HL-60/S4 treated with phorbol 12-myristate 13-acetate at 8.2 ng/mL for 4 days and 3 days (cell line): ENCODE data around the gene OR1A2.
"Not testable (repeated sequence)": the region's sequence is repeated elsewhere in the genome, so short reads cannot be mapped to it uniquely, and the experiment has no call there.

Experiments
- in situ Hi-C: fragments of 300-500 bp; cut with MboI; formaldehyde crosslinking; loops from 2 replicates; pipeline ENCODE4 v1.15.0; 2022; ENCODE audit warnings: low sequenced_read_pairs

Gene OR1A2, protein sequence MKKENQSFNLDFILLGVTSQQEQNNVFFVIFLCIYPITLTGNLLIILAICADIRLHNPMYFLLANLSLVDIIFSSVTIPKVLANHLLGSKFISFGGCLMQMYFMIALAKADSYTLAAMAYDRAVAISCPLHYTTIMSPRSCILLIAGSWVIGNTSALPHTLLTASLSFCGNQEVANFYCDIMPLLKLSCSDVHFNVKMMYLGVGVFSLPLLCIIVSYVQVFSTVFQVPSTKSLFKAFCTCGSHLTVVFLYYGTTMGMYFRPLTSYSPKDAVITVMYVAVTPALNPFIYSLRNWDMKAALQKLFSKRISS

DNA sequence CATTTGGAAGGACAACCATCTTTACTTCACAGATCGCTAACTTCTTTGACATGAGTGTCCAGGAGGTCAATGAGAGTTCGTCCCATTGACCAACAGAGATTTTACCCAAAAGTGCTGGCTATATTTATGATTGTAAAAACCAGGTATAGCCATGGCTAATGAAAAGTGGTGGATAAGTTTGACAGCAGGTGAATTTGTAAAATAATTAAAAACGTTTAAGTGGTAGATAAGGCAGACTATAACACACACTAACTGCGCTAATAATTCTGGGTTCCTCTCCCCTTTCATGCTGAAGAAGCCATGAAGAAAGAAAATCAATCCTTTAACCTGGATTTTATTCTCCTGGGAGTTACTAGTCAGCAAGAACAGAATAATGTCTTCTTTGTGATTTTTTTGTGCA, at the start of gene OR1A2:
OR1A2 (plus strand) TSS at position 301 of the 400 bp plus-strand sequence; CDS start at position 301, 0 bp downstream.
- in situ Hi-C loops, result no loop called here

DNA sequence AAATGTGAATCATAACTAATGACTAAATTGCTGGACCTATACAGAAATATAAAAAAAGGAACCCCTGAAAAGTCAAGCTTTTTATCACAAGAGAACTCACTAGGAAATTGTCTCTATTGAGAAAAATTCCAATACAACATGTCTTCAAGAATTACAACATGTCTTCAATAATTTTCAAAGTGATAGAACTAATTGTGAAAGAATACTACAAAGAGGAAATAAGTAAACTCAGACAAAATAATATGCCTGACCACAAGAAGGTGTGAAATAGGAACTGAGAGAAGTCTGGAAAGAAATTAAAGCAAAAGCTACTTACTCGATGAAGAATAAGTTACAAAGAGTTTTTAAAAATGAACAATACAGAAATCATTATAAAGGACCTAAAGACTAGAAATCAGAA, 40.1 kb upstream of the OR1A2 start:
- in situ Hi-C loops, result no loop called here

DNA sequence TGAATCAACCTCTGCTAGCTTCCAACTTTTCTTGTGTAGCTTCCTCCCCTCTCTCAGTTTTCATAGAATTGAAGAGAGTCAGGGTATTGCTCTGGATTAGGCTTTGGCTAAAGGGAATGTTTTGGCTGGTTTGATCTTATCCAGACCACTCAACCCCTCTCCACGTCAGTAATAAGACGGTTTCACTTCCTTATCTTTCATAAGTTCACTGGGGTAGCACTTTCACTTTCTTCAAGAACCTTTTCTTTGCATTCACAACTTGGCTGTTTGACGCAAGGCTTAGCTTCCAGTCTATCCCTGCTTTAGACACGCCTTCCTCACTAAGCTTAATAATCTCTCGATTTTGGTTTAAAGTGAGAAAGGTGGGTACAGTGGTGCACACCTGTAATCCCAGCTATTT, 29.7 kb upstream of the OR1A2 start:
- in situ Hi-C loops, result no loop called here

DNA sequence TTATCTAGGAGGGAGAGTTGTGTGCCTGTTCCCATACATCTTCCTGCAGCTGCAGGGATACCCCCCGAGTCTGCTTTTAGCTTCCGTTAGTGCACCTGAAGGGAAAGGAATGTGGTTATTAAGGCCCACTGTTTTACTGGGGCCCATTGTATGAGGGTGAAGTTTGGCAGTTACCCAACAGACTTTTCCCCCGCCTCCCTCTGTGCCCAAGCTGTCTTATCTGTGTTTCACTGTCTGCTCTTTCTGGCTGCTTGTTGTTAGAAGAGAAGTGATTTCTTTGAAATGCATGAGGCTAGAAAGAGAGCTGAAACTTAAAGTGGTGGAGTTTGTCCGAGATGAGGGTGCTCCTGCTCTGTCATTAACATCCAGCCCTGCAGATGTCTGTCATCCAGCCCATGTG, 7.4 kb upstream of the OR1A2 start:
- in situ Hi-C loops, result no loop called here

DNA sequence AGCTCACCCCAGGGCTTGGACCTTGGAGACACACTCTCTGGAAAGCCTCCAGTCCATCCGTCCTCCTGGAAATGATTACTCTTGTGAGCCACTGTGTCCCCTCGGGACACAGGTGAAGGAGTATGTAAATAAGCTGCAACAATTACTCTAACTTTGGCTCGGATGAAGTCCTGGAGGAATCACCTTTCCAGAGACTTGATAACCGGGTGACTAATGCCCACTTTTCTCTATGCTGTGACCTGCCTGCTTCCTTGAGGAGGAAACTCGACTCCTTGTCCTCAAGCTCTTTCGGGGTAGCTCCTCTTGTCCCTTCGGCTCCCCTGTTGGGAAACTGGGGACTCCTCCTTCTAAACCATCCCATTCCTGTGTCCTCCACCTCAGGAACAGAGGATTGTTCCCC, 10.0 kb downstream of the OR1A2 start, which contains the start of gene OR1A1:
OR1A1 (plus strand) TSS at position 301 of the 400 bp plus-strand sequence. CDS start 7,954 bp downstream, outside the sequence.
- in situ Hi-C loops, result no loop called here

DNA sequence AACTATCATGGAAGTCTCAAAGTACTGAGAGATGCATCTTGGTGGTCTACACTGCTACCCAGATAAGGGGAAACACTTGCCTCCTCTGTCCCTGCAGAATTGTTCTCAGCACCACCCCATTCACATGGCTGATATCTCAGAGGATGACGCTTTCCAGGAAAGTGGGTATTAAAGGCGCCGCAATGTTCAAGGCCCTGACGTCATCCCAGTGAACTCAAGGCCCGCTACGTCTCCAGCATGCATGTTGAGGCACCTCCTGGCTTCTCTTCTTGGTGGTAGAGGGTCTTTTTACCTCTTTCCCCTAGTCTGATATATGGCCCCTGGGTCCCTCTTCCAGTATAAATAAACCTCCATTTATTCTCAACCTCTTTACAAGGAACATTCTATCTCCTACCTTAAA, 11.2 kb downstream of the OR1A2 start:
- in situ Hi-C loops, result no loop called here

DNA sequence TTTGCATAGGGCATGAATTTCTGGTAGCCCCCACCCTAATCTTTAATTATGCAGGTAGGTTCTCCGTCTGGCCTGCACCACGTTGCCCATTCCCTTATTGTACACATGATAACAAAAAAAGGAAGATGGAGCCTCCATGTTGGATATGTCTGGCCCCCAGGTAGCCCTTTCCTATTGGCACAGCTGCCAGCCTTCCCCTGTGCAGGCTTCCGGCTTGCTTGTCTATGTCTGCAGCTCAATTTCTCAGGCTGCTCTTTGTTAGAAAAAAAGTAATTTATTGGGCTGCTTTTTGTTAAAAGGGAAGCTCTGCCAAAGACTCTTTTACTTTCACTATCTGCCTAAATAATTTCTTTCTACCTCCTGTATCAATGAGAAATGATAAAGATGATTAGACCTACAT, 15.7 kb downstream of the OR1A2 start:
- in situ Hi-C loops, result no loop called here

DNA sequence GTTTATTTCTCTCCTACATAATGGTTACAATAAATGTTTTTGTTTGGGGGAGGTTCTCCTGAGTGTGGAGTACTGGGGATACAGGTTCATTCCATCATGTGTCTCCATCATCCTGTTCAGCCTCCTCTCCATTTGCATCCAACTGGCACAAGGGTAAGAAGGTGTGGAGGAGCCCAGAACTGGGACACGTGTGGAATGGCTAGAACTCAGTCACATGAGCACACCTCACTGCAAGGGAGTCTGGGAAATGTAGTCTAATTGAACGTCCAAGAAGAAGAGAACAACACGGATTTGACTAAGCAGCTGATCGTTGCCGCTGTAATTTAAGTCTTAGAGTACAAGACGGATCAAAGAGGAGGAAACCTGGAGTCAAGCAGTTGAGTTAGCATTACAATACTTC, 16.3 kb downstream of the OR1A2 start:
- in situ Hi-C loops, result no loop called here

DNA sequence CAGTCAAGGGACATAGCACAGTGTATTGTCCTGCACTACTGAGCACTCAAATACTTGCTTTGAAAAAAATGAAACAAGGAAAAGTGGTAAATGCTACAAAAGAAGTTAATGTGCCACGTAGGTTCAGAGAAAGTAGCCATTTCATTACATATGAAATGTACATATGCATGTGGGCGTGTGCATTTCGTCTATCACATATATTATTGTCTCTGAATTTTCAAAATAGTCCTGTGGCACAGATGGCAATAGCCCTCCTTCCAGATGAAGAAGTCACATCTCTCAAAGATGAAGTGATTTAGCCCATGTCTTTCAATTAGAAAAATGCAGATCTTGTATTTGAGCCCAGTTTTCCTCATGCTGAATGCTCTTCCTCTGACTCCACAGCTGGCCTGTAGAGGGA, 22.7 kb downstream of the OR1A2 start:
- in situ Hi-C loops, result not testable (repeated sequence)

DNA sequence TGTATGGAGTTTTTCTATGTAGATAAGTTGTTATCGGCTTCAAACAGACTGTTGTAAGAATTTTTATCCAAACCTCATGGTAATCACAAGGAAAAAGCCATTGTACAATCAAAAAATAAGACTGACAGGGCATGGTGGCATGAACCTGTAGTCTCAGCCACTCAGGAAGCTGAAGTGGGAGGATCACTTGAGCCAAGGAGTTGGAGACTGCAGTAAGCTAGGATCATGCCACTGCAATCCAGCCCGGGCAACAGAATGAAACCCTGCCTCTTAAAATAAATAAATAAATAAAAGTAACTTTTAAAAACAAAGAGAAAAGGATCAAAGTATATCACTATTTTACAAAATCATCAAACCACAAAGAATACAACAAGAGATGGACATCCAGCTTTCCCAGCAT, 24.5 kb downstream of the OR1A2 start:
- in situ Hi-C loops, result no loop called here

DNA sequence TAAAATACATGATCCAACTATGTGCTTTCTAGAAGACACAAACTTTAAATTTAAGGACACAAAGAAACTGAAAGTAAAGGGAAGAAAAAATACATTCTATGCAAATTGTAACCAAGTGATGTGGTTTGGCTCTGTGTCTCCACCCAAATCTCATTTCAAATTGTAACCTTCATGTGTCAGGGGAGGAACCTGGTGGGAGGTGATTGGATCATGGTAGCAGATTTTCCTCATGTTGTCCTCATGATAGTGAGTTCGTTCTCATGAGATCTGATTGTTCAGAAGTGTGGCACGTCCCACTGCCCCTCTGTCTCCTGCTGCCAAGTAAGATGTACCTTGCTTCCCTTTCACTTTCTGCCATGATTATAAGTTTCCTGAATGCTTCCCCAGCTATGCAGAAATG, 25.2 kb downstream of the OR1A2 start:
- in situ Hi-C loops, result no loop called here

DNA sequence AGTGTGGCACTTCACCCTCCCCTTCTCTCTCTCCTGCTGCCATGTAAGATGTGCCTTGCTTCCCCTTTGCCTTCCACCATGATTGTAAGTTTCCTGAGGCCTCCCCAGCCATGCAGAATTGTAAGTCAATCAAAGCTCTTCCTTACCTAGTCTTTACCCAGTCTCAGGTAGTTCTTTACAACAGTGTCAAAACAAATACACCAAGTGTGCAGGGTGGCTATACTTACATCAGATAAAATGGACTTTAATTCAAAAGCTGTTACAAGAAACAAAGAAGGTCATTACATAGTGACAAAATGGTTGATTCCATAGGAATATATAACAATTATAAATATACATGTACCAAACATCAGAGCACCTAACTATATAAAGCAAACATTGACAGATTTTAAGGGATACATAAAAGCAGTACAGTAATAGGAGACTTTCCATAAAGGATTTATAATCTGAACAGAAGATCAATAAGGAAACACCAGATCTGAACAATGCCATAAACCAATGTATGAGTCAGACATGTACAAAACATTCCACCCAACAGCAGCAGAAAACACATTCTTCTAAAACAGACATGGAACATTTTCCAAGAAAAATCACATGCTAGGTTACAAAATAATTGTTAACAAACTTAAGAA, 27.5 kb downstream of the OR1A2 start:
- in situ Hi-C loops, result not testable (repeated sequence)

DNA sequence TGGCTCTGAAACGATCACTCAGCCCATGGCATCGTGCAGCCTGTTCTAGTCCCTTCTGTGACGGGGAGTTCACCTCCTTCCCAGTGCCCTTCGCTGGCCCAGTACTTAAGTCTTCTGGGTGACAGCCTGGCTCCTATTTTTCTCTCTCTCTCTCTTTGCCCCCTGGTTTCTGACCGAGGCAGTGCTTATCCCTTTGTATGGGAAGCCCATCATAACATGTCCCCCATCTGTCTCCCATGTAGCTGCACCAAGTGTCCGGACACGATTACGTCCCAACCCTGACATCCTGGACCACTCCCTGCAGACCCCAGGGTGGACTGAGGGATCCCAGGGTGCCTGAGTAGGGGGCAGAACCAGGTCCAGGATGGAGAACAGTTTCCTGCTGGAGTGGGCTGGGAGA, 35.0 kb downstream of the OR1A2 start:
- in situ Hi-C loops, result not testable (repeated sequence)

DNA sequence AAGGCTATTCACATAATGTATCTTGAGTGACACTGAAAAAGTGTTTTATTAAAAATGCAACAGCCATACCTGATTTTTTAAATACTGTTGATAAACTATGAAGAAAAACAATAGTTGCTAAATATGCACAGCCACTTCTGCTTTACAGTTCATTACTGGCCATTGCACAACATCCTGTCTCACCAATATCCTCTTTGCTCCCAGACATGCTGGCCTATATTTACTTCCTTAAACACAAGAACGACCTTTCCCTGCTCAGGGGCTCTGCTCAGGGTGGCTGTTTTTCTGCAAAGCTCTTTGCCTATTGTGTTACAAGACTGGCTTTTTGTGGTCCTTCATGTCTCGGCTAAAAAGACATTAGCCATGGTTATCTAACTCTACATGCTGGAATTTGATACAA, 41.4 kb downstream of the OR1A2 start:
- in situ Hi-C loops, result not testable (repeated sequence)

DNA sequence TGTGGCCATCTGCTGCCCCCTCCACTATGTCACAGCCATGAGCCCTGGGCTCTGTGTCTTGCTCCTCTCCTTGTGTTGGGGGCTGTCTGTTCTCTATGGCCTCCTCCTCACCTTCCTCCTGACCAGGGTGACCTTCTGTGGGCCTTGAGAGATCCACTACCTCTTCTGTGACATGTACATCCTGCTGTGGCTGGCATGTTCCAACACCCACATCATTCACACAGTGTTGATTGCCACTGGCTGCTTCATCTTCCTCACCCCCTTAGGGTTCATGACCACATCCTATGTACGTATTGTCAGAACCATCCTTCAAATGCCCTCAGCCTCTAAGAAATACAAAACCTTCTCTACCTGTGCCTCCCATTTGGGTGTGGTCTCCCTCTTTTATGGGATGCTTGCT, 43.7 kb downstream of the OR1A2 start:
- in situ Hi-C loops, result not testable (repeated sequence)

DNA sequence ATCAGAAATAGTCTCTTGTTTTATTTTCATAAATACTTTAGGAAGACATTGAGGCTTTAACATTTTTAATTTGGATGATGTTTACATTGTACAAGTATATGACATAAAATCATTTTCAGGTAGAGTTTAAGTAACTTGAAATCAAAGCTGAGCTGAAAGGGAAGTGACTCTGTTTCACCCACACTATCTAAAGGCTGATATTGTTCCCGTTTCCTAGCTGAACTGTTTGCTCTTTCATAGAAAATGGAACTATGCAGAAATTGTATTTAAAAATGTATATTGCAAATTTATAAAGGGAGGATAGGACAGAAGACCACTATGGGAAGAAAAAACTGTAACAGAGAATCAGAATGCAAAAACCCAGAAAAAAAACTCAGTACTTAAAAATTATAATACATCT, 47.5 kb downstream of the OR1A2 start:
- in situ Hi-C loops, result not testable (repeated sequence)
